Effector CD4-positive, alpha-beta T cell (primary cell): ENCODE data around the gene CYP11A1.
A peak's percentile ranks its signal among the peaks of the same experiment; 100 is the strongest.

Experiments
- DNase-seq: peaks from one replicate; pipeline ENCODE4 v3.0.0-alpha.2; 2020

Gene CYP11A1

DNA sequence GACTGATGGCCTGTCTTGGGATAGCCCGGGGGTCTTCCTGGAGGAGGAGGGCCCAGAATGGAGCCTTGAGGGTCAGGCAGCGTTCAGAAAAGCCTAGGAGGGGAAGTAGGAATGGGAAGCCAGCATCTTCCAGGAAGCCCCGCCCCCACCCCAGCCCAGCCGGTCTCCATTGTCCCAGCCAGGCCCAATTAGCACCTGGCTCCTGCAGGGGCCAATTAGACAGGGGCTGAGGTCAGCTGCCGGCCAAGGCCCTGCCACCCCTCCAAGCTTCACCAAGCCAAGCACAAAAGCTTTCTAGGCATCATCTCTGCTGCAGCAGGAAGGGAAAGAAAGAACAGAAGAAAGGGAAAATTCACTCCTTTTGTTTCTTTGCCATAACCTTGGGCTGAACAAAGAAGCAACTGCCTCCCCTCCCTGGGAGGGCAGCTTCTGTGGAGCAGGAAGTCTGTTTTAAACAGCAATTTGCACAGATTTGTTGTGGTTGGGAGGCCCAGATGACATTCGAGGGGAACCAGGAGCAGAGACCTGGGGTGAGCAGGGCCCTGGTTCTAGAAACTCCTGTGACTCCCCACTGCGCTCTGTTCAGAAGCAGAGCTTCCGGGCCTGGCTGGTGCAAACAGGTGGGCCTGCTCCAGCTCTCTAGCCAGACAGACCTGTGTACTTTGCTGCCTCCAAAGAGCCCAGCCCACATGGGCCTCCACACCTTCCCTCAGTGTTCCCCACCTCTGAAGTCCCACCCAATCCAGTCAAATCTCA is 47.7 kb downstream of the CYP11A1 start:
- no peak for DNase-seq

DNA sequence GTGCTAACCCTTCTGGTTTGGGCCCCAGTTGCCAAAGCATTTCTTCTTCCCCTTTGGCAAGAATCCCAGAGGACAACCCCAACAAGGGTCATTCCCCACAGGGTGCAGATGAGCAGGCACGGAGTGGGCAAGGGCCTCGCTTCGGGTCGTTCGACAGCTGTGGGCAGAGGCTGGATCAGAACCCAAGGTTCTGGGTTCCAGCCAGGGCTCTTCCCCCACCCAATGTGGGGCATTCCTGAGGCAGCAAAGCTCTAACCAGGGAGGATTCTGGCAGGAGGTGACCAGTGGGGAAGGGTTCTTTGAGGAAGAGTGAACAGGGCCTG is 48.3 kb downstream of the CYP11A1 start:
- no peak for DNase-seq

DNA sequence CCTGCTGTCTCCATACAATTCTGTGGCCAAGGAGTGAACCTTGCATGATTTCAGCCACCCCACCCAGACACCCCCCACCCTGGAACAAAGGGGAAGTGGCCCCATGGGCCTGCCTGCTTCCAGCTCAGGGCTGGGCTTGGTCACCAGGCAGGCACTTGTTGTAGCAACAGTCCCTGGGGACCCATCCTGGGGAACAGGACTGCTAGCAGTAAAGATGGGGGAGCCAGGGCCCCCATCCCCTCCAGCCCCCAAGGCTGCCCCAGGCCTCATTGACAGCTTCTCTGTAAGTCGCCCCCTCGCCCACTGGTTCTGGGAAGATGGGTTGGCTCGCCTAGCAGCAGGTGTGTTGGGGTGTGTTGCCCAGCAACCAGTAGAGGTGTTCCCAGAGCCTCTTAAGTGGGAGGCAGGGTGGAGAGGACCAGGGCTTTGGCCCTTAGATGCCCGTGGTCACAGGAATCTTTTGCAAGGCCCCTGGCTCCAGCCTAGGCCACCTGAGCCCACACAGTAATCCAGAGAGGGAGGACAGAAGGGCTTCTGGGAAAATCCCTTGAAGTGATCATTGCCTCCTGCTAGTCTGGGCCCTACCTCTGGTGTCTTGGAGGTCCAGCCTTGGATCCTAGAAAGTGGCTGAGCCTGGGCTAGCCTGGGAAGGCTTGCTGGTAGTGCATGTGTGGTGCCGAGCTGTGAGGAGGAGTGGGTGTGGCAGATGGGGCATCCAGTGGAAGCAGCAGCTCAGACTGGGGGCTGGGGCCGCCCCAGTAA is 48.9 kb downstream of the CYP11A1 start:
- no peak for DNase-seq

DNA sequence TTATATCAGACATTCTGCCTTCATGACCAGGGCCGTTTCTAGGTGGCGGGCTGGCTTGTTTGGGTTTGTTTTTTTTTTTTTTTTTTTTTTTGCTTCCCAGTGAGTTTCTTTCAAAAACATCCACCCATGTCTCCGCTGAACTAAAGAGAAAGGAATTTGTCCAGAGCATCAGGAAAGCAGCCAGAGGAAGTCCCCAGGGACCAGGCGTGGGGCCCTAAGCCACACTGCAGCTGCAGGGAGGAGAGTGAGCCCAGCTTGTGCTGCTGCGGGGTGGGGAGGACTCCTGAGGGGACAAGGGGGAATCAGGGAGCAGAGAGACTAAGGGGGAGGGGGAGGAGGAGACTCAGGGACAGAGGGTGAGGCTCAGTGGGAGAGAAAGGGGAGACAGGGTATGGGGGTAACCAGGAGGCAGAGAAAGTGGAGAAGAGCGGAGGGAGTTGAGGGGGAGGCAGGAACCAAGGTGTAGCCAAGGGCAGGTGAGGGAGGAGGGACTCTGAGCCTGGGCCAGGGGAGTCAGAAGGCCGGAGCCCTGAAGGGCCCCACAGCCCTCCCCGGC is 49.5 kb downstream of the CYP11A1 start:
- no peak for DNase-seq

DNA sequence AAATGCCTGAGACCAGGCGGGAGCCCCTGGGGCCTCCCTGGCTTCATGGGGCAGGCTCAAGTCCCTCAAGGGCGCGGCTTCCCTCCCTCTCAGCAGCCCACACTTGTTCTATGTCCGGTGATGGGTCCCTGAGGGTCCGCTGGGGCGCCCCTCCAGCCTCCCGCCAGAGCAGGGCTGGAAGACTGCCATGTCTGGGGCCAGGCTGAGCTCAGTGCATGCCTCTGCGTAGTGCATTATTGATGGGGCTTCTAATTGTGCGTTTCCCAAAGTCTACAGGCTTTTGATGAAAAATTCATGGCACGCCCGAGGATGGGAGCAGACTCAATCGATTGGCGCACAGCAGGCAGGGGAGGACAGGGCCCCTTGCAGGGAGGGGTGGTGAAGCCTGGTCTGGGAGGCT is 51.3 kb downstream of the CYP11A1 start:
- no peak for DNase-seq

DNA sequence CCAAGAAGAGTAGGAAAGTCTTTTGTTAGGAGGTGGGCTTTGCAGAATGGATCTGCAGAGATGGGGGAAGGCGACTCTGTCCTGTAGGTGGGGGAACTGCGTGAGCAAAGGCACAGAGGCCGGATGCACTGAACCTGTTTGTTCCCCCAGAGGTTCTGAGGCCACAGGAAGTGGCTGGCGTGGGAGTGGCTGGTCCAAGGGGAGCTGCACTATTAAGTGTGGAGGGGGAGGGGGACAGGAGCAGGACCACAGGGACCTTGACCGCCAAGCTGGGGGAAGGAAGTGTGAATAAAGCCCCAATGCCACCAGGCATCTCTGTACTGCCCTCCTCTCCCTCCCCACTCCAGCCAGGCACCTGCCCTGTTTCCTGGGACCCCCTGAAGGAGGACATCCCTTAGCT is 51.8 kb downstream of the CYP11A1 start:
- no peak for DNase-seq

DNA sequence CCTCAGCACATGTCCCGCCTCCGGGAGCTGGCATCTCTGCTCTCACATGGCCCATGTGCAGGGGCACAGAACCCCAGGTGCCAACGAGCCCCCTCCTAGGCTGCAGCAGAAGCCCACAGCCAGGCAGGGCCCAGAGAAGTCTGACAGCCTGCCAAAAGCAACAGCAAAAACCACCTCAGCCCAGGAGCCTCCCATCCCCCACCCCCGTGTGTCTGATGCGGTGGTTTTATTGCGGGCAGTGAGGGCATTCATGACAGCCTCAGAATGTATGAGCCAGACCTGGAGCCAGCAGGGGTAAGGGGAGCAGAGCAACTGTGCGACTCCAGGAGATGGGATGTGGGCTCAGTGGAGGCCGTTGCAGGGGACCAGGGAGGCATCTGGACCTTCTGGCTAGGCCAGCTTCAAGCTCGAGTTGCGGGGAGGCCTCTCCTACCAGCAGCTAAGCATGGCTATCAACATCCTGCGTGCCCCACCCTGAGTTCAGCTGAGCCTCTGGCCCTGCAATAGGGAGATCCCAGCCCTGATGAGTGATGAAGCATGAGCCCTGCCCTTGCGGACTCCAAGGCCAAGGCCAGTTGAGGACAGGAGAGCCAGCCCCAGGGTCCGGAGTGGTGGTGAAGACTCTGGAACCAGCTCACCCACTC is 52.5 kb downstream of the CYP11A1 start:
- DNase-seq: no peak

DNA sequence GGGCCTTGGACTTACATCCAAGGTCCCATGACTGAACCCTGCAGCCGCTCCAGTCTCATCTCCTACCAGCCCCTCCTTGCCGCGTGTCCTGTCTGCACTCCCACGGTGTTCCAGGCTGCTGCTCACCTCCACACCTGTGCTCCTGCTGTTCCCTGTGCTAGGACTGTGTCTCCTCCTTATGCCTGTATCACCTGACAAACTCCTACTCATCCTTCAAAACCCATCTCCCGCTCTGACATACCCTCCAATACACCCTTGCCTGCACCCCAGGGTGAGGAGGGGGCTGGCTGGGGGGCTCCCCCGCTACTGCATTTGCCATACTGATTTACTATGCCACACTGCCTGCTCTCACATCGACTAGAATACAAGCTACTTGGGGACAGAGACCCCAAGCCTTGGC is 53.6 kb downstream of the CYP11A1 start:
- no peak for DNase-seq

DNA sequence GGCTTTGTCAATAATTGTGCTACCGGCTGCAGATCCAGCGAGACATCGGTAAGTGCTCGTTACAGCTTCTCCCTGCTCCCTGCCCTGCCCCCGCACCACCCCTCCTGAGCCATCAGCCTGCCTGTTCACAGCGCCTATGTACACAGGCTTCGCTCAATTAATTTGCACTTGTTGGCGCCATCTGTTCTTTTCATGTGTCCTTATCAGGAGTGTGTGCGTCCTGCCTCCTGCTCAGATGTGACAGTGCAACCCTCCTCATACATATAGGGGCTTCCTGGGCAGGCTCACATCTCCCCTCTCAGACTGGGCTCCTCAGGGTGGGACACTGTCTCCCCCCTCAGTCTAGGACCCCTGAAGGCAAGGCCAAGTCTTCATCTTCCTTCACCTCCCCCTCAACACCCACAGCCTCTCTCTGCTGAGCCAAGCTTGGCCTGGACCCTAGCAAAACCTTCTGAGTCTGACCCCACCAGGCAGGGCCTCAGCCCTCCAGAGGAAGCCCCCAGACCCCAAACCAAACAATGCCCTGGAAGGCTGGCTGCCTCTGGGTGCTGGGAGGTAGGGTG is 54.9 kb downstream of the CYP11A1 start:
- DNase-seq: no peak

DNA sequence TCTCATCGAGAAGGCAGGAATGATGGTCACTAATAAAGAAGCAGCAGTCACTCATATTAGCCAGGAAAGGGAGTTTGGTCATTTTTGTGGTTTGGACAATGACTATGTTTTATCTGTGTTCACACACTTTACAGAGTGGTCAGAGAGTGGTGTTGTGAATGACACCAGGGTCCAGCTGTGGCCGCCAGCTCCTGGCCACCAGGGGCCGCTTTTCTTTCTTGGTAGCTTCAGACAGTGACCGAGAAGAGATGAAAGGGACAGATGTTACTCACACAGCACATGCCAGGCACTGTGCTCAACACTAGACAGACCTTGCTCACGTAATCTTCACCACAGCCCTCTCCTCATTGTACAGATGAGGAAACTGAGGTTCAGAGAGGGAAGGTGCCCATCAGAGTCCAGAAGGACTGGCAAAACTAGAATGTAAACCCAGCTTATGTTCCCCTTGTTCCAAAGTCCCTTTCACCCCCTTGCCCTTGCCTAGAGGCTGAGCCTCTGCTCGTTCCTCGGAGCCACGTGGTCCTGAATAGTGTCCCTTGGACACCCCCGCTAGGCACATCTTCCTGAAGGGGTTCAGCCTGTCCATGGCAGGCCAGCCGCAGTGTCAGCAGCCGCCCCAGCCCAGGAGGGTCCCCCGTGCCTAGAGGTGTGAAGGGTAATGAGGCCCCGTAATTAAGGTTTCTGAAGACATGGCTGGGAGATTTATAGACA is 55.6 kb downstream of the CYP11A1 start:
- no peak for DNase-seq

DNA sequence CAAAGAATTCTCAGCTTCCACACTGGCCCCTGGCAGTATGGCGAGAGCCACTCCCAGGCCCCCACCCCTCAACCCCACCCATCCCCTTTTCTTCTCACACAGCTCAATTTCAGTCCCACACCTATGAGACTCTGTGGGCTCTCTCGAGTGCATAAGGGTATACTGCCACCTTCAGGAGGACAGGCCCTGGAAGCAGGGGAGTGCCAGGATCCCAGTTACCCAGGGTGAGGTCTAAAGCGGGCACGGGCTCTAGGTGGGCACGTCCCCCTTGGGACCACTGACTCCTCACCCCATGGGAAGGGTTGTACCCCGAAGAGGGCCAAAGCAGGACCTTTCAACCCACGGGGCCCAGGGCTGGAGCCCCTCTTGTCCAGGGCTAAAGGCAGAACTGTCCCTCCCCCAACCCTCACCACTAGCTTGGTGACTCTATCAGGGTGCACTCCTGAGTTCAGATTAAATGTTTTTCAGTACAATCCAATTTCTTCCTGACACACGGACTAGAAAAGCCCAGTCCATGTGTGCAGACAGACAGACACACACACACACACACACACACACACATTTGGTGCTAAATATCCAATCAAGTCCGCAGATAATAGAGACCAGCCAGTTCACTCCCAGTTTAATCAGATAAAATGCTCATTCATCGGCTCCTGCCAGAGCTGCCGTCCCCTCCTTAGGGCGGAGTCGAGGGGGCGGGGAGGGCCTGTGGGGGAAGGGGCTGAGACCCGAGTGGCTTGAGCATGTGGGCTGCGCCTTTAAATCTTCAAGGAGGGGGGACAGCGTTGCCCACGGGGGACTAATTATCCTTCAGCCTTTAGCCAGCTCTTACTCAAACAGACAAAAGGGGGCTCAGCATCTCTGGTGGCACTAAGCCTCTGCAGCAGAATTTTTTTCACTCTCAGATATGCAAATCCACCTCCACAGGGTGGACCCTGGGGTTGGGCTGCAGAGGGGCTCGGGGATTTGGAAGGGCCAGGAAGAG is 59.3 kb downstream of the CYP11A1 start:
- DNase-seq: no peak

DNA sequence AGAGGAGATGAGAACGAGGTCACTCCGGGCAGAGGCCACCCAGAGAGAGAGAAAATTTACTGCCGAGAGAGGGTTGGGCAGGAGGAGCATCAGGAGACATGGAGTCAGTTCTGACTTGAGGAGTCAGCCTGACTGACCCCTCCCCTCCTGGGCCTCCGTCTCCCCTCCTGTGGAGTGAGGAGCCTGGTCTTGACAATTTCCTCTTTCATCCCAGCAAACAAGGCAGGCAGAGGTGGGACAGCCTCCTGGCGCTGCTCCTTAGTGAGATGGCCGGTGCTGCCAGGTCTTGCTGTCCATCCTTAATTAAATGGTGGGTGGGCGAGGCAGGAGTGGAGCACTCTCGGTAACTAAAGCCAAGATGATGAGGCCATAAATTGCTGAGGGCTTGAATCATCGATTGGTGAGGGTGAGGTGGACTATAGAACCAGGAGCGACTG is 60.6 kb downstream of the CYP11A1 start:
- no peak for DNase-seq

DNA sequence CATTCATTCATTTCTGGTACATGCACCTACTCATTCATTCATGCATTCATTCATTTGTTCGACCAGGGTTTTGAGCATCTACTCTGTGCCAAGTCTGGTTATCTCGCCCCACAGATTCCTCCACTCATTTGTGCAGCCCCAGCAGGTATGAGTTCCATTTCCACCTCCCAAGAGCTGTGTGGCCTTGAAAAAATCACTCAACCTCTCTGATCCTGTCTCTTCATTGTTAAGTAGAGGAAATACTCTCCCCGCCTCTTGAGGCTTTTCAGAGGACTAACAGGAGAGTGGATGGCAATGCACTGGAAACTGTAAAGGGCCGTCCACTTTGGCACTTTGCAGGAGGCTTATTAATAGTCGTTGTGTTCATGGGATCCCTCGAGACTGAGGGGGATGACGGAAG is 61.8 kb downstream of the CYP11A1 start:
- DNase-seq: no peak

DNA sequence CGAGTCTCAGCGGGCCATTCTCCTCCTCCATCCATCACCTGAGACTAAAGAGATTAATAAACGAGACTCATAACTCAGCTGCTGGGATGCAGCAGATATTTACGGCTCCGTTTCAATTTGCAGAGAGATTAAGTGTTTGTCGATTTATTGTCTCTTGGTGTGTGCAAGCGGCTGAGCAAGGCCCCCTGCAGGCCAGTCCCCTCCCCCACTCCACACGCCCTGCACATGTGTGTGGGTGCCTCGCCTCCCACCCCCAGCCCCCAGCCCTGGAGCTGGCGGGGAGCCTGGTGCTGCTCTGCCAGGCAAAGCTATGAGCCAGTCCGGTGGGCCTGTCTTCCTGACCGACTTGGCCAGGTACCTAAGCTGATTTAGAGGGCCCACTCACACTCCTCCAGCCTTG is 63.0 kb downstream of the CYP11A1 start:
- DNase-seq: no peak

DNA sequence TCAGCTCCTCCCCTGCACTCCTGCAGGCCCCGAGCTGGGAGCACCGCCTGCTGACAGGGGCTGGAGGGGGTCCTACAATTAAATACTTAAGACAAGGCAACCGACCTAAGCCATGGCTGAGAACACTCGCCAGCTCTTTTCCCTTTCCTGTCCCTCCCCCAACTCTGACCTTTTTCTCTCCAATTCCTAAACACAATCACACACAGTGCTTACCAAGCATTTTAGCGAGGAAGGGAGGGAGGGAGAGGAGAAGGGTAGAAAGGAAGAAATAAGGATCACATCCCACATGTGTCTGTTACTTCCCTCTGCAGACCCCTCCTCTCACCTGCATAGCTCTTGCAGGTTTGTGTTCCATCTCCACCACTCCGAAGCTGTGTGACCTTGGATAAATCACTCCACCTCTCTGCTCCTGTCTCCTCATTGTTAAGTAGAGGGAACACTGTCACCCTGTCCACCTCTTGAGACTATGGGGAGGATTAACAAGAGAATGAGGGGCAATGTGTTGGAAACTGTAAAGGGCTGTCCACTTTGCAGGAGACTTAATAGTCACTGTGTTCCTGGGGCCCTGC is 63.6 kb downstream of the CYP11A1 start:
- no peak for DNase-seq

DNA sequence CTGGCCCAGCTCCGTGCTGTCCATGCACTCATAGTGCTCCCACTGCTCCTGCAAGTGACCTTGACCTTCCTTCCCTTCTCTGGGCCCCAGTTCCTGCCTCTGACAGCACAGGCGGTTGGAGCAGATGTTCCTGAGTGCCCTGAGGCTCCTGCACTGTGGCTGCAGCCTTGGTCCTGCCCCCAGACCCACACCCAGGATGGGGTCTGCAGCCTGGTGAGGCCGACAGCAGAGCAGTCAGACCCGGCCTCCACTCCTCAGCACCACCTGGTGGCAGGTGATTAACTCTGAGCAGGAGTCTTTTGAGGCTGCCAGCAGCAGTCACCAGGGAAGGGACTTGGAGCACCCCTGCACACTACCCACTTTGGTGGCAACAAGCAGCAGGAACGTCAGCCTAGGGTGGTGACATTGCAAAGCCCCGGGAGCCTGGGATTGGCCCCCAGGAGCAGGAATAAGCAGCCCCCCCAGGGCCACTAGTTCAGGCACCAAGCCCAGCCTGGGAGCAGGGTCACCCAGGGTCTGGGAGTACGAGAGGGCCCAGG is 64.6 kb downstream of the CYP11A1 start:
- DNase-seq: peak; percentile 10

DNA sequence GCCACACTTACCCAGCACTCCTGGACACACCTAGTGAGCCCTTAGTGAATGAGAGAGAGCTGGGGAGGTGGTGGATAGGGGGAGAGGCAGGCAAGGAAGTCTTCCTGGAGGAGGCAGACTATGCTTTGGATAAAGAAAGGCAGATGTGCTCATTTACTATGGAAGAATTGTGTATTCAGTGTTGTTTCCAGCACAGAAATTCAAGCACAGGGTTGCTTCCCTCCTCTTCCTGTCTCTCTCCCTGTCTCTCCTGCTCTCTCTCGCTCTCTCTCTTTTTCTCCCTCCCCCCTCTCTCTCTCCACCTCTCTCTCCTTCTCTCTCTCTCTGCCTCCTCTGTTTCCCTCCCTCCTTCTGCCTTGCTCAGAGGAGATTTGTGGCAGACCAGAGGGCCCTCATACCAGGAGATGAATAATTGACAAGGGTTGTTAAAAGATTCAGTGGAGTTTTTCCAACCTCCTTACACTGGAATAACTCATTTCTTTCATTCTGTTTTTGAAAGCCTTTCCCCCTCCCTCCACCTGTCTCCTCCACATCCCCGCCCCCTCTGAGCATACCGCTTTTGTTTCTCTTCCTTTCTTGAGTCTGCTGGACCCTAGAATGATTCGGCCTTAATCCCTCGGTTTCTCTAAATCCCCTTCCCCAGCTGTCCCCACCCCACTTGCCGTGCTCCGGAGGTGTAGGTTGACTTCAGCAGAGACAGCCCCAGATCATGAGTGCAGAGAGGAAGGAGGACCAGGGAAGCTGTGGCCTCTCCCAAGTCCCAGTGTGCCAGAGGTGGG is 65.7 kb downstream of the CYP11A1 start:
- no peak for DNase-seq

DNA sequence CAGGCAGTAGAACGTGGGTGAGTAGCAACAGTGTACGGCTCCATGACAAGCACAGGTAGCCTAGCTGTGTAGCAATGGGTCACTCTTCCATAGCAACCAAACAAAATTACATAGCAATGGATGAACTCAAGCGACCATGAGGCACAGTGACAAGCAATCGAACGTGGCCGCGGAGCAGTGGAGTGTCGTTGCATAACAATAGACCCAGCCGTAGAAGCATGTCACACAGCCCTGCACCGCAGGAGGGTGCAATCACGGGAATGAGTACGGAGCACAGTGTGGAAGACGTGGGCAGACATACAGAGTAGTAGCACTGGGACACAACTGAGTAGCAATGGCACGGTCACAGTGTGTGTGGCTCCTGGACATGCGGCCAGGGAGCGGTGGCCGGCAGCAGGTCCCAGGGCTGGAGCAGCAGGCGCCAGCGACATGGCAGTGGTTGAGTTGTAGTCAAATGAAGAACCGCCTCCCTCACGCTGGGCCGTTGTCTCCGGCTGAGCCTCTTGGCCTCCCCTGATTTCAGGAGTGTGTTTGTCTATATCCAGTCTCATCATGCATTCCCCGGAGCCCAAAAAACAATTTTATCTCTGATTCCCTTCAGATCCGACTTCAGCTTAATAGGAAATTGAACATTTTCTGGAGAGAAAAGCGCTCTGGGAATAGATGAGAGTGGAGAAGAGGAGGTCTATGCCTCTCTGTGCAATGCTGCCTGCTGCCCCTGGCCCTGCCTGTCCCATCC is 67.2 kb downstream of the CYP11A1 start:
- DNase-seq: no peak

DNA sequence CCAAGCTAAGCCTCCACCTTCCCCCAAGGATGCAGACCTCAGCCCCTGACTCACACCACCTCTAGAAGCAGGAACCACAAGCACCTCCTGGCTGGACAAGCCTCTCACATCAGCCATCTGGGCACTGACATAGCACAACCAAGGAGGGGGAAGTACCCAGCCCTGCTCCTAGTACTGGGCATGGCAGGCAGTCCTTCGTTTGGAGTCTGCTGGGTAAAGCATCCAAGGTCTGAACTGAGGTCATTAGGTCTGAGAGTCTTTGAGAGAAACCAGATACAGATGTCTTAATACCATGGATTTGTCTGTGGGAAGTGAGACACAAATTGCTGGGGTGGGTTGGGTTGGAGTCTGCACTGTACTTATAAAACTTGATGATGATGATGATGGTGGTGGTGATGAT is 69.6 kb downstream of the CYP11A1 start:
- DNase-seq: no peak
